SIG-M5 treated with dmso at 0.1 percent for 504 hours (cell line): ENCODE data around the gene MIEF2.
"Not testable (repeated sequence)": the region's sequence is repeated elsewhere in the genome, so short reads cannot be mapped to it uniquely, and the experiment has no call there.

ENCODE experiments used
- DNase-seq: peaks from one replicate; lab custom pipeline; 2025; ENCODE audit not compliant: unreplicated experiment; lab: John Stamatoyannopoulos, UW

The MIEF2 gene

GRCh38 chr17:18260332-18261145 lies at the start of gene MIEF2:
Gene MIEF2 (plus strand): TSS chr17:18260662. CDS start chr17:18262721, 2,059 bp downstream.
- DNase-seq = peak; percentile 95

- DNase-seq = no peak
Measured at GRCh38 chr17:18213666-18214270, 46.7 kb upstream of the MIEF2 start.

- not testable (repeated sequence) for DNase-seq
Measured at GRCh38 chr17:18216906-18217305, 43.6 kb upstream of the MIEF2 start.

- peak; percentile 21 for DNase-seq
Measured at GRCh38 chr17:18217412-18218015, 42.9 kb upstream of the MIEF2 start.

- DNase-seq = no peak
Measured at GRCh38 chr17:18218756-18219415, 41.6 kb upstream of the MIEF2 start.

GRCh38 chr17:18224053-18224386 lies 36.4 kb upstream of the MIEF2 start:
- no peak for DNase-seq

- DNase-seq = no peak
Measured at GRCh38 chr17:18224387-18225120, 35.9 kb upstream of the MIEF2 start.

- DNase-seq = peak; percentile 83
Measured at GRCh38 chr17:18225121-18225641, 35.3 kb upstream of the MIEF2 start, which contains the start of gene LLGL1. Gene LLGL1 (plus strand): TSS chr17:18225635. CDS start chr17:18225683, 48 bp downstream.

- DNase-seq = no peak
Measured at GRCh38 chr17:18225642-18226283, 34.7 kb upstream of the MIEF2 start.

GRCh38 chr17:18226284-18226945 lies 34.0 kb upstream of the MIEF2 start:
- DNase-seq = no peak

GRCh38 chr17:18227635-18228034 lies 32.8 kb upstream of the MIEF2 start:
- DNase-seq = no peak

GRCh38 chr17:18228176-18228682 lies 32.2 kb upstream of the MIEF2 start:
- no peak for DNase-seq

GRCh38 chr17:18229254-18229653 lies 31.2 kb upstream of the MIEF2 start:
- no peak for DNase-seq

GRCh38 chr17:18229771-18230170 lies 30.7 kb upstream of the MIEF2 start:
- no peak for DNase-seq

- no peak for DNase-seq
Measured at GRCh38 chr17:18230288-18231141, 29.9 kb upstream of the MIEF2 start.

GRCh38 chr17:18231164-18231563 lies 29.3 kb upstream of the MIEF2 start:
- no peak for DNase-seq

GRCh38 chr17:18233803-18234518 lies 26.5 kb upstream of the MIEF2 start:
- no peak for DNase-seq

- DNase-seq = no peak
Measured at GRCh38 chr17:18234853-18235380, 25.5 kb upstream of the MIEF2 start.
